Measurements from ENCODE around the gene PHOSPHO1. TPM values are rescaled to one million over a fixed set of nuclear protein-coding genes. Genes with fewer than 3 reads are reported as not detected.
A peak's percentile ranks its signal among the peaks of the same experiment; 100 is the strongest.
"Not testable (repeated sequence)": the region's sequence is repeated elsewhere in the genome, so short reads cannot be mapped to it uniquely, and the experiment has no call there.

The PHOSPHO1 gene
- total RNA-seq, 1 donor from 2014 or later: 0.28 TPM

DNA sequence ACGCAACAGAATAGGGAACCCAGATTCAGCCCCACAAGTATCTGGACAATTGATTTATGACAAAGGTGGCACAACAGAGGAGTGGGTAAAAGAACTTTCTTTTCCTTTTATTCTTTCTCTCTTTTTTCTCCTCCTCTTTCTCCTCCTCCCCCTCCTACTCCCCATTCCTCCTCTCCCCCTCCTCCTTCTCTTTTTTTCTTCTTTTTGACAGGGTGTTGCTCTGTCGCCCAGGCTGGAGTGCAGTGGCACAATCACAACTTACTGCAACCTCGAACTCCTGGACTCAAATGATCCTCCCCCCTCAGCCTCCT lies 36.3 kb downstream of the PHOSPHO1 start:
- ATAC-seq: no peak
- DNase-seq (ENCODE audit: low spot score): no peak

DNA sequence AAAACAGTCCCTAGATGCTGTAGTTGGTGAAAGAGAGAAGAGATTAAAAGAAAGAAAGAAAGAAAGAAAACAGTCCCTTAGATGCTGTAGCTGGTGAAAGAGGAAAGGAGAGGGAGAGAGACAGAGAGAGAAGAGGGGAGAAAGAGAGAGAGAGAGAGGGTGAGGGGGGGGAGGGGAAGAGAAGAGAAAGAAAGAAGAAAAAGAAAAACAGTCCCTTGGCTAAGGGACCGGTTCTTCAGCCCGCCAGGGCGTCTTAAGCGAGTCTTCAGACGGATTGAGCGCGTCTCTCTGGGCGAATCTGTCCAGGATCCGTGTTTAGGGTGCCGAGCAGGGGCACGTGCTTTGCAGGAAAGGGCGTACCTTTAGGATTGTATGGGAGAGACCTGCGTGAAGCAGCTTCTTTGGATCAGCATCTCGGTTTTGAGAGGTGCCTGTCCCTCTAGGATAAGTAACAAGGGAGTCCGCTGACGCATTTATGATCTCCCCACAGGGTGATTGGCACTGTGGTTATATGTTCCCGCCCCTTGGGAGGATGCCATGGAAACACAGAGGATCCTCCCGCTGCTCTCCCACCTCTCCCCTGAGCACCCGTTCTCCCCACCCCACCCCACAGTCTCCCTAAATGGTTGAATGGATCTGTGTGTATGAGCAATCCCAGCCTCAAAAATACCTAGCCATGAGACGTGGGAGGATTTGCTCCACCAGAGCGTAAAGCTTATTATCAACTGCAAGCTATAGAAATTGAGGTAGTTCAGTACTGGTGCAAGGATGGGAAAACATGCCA lies 36.9 kb downstream of the PHOSPHO1 start:
- ATAC-seq (no peak), DNase-seq (ENCODE audit: low spot score) (no peak)

DNA sequence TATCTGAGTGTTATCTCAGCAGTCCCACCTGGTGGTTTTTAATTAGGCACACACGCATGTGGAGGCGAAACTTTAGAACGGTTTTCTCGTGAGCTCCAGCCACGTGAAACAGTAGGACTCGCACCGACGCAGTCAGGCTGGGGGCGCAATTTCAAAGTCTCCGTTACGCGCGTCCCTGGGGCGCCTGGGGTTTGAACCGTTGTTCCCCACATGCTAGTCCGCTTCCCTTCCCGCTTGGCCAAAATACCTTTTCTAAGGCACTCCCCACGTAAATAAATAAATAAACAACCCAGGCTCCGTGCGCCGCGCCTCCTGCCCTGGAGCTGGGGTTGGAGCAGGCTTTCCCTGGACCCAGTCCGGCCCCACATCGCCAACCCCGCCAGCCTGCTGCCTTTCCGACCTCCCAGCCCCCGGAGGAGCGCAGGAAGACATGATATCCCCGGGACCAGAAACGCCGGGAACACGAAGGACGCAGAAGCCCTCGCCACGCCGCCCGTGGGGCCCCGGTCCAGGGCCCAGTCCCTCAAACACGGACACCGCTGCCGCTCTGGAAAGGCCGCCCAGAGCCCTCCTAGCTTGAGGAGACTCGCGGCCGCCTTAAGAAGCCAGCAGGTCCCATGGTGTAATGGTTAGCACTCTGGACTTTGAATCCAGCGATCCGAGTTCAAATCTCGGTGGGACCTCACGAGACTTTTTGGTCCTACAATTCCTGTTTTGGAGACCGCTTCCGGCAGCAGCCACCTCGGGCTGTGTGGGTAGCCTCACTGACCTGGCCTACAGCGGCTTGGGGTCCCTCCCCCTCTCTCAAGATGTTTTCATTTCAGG lies 38.5 kb downstream of the PHOSPHO1 start:
- peak; percentile 82 for ATAC-seq
- DNase-seq (ENCODE audit: low spot score): peak; percentile 92

DNA sequence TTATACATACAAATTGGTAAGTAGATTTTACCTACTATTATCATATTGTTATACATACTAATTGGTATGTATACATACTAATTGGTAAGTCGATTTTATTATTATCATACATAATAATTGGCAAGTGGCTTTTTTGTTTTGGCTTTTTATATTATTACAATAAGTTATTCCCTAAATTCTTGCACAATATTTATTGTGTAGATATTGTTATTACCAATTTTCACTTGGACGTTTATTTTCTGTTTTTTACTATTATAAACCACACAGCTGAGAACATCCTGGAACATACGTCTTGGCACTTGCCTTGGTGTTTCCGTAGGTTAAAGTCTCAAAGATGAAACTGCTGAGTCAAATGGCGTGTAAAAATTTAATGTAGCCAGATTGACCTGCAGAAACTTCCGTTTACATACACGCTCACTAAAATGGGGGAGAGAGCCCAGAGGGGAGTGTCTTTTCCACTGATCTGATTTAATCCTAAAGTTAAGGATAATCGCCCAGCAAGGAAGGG lies 39.1 kb downstream of the PHOSPHO1 start:
- DNase-seq (ENCODE audit: low spot score) (no peak), ATAC-seq (no peak)

DNA sequence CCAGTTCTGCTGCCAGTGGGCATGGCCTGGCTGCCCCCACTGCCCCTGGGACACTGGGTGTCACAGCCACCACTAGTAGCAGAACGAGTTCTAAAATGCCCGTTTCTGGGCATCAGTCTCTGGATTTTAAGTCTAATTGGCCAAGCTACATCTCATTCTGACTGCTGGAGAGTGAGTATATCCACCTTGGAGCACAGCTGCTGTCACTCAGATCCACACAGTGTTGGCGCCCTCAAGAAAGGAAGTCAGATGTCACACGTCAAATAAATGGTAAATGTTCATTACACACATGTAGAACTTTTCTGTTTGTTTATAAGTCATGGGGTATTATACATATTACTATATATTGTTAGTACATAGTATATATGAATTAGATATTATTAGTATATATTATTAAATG lies 39.7 kb downstream of the PHOSPHO1 start:
- no peak for DNase-seq (ENCODE audit: low spot score)
- ATAC-seq: no peak

DNA sequence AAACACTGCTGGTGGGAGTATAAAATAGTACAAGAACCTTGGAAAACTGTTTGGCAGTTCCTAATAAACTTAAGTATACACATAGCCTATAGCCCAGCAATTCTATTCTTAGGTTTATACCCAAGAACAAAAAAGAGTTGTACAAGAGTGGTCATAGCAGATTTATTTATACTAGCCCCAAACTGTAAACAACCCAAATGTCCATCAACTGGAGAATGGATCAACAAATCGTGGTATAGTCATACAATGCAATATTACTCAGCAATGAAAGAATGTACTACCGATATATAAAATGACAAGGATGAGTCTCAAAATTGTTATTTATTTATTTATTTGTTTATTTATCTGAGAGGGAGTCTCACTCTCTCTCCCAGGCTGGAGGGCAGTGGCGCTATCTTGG lies 43.3 kb downstream of the PHOSPHO1 start:
- no peak for DNase-seq (ENCODE audit: low spot score)
- no peak for ATAC-seq

DNA sequence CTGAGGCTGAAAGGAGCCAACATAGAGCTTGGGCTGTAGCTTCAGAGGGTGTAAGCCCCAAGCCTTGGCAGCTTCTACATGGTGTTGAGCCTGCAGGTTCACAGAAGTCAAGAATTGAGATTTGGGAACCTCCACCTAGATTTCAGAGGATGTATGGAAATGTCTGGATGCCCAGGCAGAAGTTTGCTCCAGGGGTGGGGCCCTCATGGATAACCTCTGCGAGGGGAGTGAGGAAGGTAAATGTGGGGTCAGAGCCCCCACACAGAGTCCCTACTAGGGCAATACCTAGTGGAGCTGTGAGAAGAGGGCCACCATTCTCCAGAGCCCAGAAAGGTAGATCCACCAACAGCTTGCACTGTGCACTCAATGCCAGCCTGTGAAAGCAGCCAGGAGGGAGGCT lies 45.2 kb downstream of the PHOSPHO1 start:
- not testable (repeated sequence) for DNase-seq (ENCODE audit: low spot score); ATAC-seq

DNA sequence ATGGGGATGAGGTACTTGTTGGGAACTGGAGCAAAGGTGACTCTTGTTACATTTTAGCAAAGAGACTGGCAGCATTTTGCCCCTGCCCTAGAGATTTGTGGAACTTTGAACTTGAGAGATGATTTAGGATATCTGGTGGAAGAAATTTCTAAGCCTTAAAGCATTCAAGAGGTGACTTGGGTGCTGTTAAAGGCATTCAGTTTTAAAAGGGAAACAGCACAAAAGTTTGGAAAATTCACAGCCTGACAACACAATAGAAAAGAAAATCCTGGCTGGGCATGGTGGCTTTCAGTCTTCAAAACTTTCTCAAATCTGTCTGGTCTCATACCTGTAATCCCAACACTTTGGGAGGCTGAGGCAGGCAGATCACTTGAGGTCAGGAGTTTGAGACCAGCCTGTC lies 46.1 kb downstream of the PHOSPHO1 start:
- DNase-seq (ENCODE audit: low spot score); ATAC-seq: not testable (repeated sequence)

DNA sequence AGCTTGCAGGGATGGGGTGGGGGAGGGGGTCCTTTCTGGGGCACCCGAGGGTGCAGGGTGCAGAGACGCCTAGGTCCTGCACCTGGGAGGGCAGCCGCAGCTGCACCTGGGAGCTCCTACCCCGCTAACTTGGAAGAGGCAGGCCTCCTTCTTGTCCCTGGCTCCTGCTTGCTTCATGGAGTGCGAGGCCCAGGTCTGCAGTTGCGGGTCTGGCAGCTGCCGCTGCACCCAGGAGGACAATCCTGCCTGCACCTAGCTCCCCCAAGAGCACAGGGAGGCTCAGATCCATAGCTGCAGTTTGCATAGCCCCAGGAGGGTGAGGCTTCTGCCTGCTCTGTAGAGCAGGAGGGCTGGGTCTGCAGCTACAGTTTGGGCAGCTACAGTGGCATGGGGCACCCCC lies 46.8 kb downstream of the PHOSPHO1 start:
- ATAC-seq (no peak), DNase-seq (ENCODE audit: low spot score) (no peak)

DNA sequence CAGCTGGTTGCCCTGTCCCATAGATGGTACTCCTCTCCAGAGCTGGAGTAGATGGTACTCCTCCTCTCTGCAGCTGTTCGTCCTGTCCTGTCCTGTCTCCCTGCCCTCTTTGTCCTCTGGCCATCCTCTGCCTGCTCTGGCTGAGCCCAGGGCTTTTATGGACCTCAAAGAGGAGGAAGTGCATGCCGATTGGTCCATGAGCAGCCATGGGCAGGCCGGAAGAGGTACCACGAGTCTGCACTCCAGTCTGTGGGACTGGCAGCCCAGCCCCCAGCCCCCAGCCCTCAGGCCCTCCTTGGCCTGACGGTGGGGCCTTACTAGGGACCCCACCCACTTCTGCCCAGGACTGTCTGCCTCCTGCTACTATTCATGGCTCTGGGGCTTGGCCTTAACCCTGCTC lies 47.2 kb downstream of the PHOSPHO1 start:
- ATAC-seq (no peak), DNase-seq (ENCODE audit: low spot score) (no peak)

DNA sequence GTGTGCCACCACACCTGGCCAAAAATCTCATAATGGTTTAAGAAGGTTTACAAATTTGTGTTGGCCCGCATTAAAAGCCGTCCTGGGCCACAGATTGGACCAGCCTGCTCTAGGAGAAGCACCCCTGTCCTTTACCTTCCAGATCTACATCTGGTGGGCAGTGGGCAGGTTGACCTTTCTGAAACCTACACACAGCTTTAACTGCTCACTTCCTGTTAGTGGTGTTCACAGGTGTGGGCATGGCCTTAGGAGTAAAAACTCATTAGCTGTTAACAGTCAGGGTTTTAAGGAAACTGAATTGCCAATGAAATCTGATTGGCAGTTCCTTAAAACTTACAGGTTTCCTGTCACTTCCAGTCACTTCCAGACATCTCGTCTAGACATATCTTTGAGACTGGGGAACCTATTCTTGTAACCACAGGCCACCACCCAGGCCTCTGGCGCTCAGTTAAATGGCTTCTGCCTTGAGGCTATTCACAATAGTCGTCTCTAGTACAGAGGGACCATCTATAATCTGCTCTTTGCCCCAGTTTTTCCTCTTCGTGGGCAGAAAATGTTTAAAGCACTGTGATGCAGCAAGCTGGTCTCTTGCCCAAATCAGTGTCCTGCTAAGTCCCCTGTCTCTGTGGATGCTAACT lies 49.5 kb downstream of the PHOSPHO1 start:
- no peak for ATAC-seq

DNA sequence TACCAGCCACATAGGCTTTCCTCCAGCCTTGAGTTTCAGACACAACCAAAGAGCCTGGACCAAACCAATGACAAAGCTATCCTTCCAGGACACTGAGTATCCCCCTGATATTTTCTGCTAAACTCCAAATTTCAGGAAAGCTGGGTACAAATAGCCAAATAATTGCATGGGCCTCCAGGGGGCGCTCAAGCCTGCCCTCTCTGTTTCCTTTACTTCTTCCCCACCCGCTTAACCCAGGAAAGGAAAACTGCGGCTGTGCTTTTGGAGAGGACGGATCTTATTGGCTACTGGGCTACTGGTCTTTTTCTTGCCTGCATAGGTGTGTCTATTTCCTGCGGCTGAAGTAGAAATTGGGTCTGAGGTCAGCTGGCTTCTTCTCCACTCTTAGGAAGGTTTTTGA lies 50.3 kb downstream of the PHOSPHO1 start:
- DNase-seq (ENCODE audit: low spot score): peak; percentile 55
- ATAC-seq: peak; percentile 89

More for the DNA sequence above, 49.5 kb downstream of the PHOSPHO1 start:
- DNase-seq (ENCODE audit: low spot score): no peak

DNA sequence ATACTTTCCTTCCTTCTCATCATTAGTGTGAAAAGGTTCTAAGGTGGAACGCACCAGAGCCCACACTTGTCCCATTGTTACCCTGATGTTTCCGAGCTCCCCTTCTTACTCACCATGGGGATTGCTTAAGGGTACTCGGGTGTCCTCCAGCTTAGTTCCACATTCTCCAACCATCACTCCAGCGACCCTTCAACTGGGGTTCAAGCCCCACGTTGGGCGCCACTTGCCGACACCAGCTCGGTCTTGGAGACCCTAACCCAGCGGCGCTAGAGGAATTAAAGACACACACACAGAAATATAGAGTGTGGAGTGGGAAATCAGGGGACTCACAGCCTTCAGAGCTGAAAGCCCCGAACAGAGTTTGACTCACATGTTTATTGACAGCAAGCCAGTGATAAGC lies 54.6 kb downstream of the PHOSPHO1 start:
- DNase-seq (ENCODE audit: low spot score); ATAC-seq: not testable (repeated sequence)

Other genes starting within 250 kb of the PHOSPHO1 start
- gene IGF2BP1, start 233.4 kb downstream of the PHOSPHO1 start, total RNA-seq: 1.2 TPM
- gene B4GALNT2, start 98.0 kb downstream of the PHOSPHO1 start, total RNA-seq: 0.03 TPM
- gene GNGT2, start 20.2 kb downstream of the PHOSPHO1 start, total RNA-seq: 0.20 TPM
- 4.0 TPM for gene ABI3, start 20.1 kb downstream of the PHOSPHO1 start, total RNA-seq
- gene ZNF652, start 131.5 kb upstream of the PHOSPHO1 start, total RNA-seq: 38.6 TPM
- gene PHB1, start 184.1 kb upstream of the PHOSPHO1 start, total RNA-seq: 93.5 TPM